Esophagus squamous epithelium (tissue), 5 donors: ENCODE data around the gene PLEKHM3. TPM values are rescaled to one million over a fixed set of nuclear protein-coding genes. Genes with fewer than 3 reads are reported as not detected.
A peak's percentile ranks its signal among the peaks of the same experiment; 100 is the strongest.

Experiments
- DNase-seq: peaks from one replicate; lab custom pipeline; 2025; lab: John Stamatoyannopoulos, UW
- H3K27ac ChIP-seq, 4 donors: fragments of 200-600 bp; sonication (generic); one replicate each; pipeline ENCODE4 v1.5.1; 2016 to 2019; ENCODE audit warnings: mild to moderate bottlenecking in 1 of 4
- H3K27me3 ChIP-seq, 4 donors: fragments of 200-600 bp; sonication (generic); 1 replicate in 3 of 4; 2 replicates in 1 of 4; pipeline versions ENCODE4 v1.5.1 to v1.6.0; 2017 to 2021; ENCODE audit warnings: antibody characterized with exemption in 1 of 4
- H3K36me3 ChIP-seq, 3 donors: fragments of 200-600 bp; sonication (generic); one replicate each; pipeline ENCODE4 v1.5.1; 2016 to 2019
- H3K4me1 ChIP-seq, 3 donors: fragments of 200-600 bp; sonication (generic); one replicate each; pipeline ENCODE4 v1.5.1; 2017 to 2019
- H3K4me3 ChIP-seq, 4 donors: fragments of 200-600 bp; sonication (generic); 1 replicate in 3 of 4; 2 replicates in 1 of 4; pipeline ENCODE4 v1.5.1; 2016 to 2019; ENCODE audit warnings: mild to moderate bottlenecking in 2 of 4, moderate library complexity in 1 of 4
- H3K9me3 ChIP-seq, 3 donors: fragments of 200-600 bp; sonication (generic); one replicate each; pipeline ENCODE4 v1.5.1; 2016 to 2019
- POLR2A ChIP-seq, 4 donors: fragments of 450-650 bp; IDR thresholded peaks; one replicate each; pipeline ENCODE4 v1.6.1; 2017; ENCODE audit warnings: antibody characterized with exemption in 4 of 4, mild to moderate bottlenecking in 4 of 4, moderate library complexity in 3 of 4
- WGBS, 2 donors: methylation state at CpG; one replicate each; pipeline ENCODE4 v1.1.5; 2018; 5-methylcytosine and 5-hydroxymethylcytosine counted together
- intact Hi-C: fragments of 100-400 bp; cut with DNase I; formaldehyde crosslinking; loops from one replicate; pipeline ENCODE4 v1.15.0; 2022
- total RNA-seq, 4 donors: library from RNA; depleted of rRNA; stranded (reverse); fragments of >200 nt; gene quantifications; one replicate each; pipeline ENCODE4 v1.1.0, GENCODE V29; 2016
- TF ChIP-seq, protein P1 (sequence below), 6 experiments: fragments of 450-650 bp in 4 of 6; fragments of 200-600 bp in 2 of 6; sonication (generic) in 2 of 6; IDR thresholded peaks; one replicate each; pipeline ENCODE4 v1.5.1; 2016 to 2019; ENCODE audit warnings: antibody characterized with exemption in 6 of 6, mild to moderate bottlenecking in 4 of 6, moderate library complexity in 4 of 6
- donor health status: DM: yes; HTN: yes; CAD: no.

The PLEKHM3 gene
- total RNA-seq, 4 donors from 2014 or later, result 3.7 to 19.3 (median 6.7) TPM

DNA sequence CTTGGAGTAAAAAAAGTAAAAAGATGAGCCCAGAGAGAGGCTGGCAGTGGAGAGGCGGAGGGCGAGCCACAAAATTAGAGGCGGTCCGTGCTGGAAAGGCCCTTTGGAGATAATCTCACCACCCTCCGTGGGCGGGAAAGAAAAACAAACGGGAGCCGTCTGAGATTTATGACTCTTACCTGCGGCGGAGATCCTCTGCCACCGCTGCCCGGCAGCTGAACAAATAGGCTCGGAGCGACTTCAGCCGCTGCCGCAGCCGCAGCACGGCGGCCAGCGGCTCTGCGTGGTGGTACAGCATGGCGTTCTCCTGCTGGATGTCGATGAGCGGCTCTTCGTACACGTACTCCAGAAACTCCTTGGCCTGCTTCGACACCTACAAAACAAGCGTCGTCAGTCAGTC is 94.6 kb downstream of the PLEKHM3 start:
- intact Hi-C loops, result no loop called here
- no peaks in the 10 kb centered on the region for H3K9me3 ChIP-seq
- WGBS, 2 donors, result 61 to 65% methylated on average over 15 to 23 of the region's 29 CpGs
- H3K36me3 ChIP-seq, result peaks cover 0 to 14% (median 0%) of the 10 kb centered on the region in 3 donors
- H3K27me3 ChIP-seq, result no peaks in the 10 kb centered on the region
- no peak for TF ChIP-seq POLR2A (IDR thresholded peaks at IDR 0.05)
- TF ChIP-seq, protein P1, sequence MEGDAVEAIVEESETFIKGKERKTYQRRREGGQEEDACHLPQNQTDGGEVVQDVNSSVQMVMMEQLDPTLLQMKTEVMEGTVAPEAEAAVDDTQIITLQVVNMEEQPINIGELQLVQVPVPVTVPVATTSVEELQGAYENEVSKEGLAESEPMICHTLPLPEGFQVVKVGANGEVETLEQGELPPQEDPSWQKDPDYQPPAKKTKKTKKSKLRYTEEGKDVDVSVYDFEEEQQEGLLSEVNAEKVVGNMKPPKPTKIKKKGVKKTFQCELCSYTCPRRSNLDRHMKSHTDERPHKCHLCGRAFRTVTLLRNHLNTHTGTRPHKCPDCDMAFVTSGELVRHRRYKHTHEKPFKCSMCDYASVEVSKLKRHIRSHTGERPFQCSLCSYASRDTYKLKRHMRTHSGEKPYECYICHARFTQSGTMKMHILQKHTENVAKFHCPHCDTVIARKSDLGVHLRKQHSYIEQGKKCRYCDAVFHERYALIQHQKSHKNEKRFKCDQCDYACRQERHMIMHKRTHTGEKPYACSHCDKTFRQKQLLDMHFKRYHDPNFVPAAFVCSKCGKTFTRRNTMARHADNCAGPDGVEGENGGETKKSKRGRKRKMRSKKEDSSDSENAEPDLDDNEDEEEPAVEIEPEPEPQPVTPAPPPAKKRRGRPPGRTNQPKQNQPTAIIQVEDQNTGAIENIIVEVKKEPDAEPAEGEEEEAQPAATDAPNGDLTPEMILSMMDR (IDR thresholded peaks at IDR 0.05), result no peak
- no peak overlapping the region for H3K27ac ChIP-seq
- H3K4me1 ChIP-seq, result peaks cover 0 to 9% (median 3%) of the 10 kb centered on the region in 3 donors
- H3K4me3 ChIP-seq, result peak overlapping the region in 1 of 4 donors; percentile 9
- DNase-seq, result no peak

DNA sequence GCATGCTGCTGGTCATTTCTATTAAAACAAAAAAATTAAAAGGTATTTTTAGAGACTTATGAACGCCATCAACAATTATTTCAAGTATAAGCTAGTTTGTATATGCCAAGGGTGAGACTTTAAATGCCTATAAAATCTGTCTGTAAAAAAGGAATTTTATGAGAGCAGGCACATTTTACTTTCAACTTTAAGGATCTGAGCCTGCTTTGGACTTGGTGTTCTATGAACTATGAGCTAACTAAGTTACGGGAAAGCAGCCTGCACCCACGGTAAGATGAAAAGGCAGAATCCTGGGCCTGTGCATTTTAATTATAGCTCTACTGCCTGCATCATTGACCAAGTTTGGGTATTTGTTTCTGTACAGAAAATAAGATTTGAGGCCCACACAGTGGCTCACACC is 95.4 kb downstream of the PLEKHM3 start:
- TF ChIP-seq, protein P1 (IDR thresholded peaks at IDR 0.05), result no peak
- TF ChIP-seq POLR2A (IDR thresholded peaks at IDR 0.05), result no peak
- Histone ChIP-seq H3K27ac (no peak overlapping the region), H3K27me3 (no peaks in the 10 kb centered on the region), H3K4me1 (peaks cover 0 to 13% (median 9%) of the 10 kb centered on the region in 3 donors), H3K36me3 (peaks cover 0 to 14% (median 0%) of the 10 kb centered on the region in 3 donors), H3K9me3 (no peaks in the 10 kb centered on the region), H3K4me3 (no peak overlapping the region)
- WGBS, 2 donors, result 87 to 93% methylated on average over 3 of the region's 3 CpGs
- DNase-seq, result no peak
- intact Hi-C loops, result no loop called here

DNA sequence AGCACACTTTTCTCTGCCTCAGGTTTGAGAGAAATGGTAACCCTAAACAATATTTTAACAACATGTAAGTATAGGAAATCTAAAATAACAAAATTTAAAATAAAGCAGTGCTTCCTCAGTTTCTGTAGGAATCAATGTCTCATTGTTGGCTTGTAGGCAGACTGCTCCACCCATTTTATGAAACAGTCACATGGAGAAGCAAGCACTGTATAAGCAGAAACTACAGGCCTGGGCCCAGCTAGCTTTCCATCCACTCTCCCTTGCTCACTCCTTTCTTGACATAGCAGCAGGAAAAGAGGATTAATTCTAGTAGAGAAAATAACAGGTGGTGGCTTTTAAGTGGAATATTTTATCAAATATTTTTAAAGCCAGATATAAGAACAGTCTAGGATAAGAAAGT is 97.2 kb downstream of the PLEKHM3 start:
- peaks cover 0 to 15% (median 0%) of the 10 kb centered on the region in 3 donors for H3K36me3 ChIP-seq
- intact Hi-C loops, result no loop called here
- TF ChIP-seq, protein P1 (IDR thresholded peaks at IDR 0.05), result no peak
- no peak for TF ChIP-seq POLR2A (IDR thresholded peaks at IDR 0.05)
- no peak overlapping the region for H3K4me3 ChIP-seq
- H3K27me3 ChIP-seq, result no peaks in the 10 kb centered on the region
- peaks cover 0 to 13% (median 9%) of the 10 kb centered on the region in 3 donors for H3K4me1 ChIP-seq
- no peaks in the 10 kb centered on the region for H3K9me3 ChIP-seq
- DNase-seq, result no peak
- H3K27ac ChIP-seq, result no peak overlapping the region

DNA sequence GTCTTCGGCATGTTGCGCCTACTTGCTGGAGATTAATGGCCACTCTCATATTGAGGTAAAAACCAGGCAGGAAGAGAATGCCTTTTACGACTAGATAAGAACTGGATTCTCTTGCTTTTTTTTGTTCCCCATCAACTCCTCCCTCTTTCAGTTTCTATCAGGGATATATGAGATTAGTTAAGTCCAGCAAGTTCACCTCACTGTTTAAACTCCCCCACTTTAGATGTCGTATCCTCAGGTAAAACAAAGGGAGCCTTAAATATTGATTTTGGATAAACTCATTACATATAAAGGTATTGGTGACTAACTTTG is 98.4 kb downstream of the PLEKHM3 start:
- Histone ChIP-seq H3K36me3 (peaks cover 0 to 19% (median 0%) of the 10 kb centered on the region in 3 donors), H3K9me3 (no peaks in the 10 kb centered on the region), H3K4me1 (peaks cover 0 to 13% (median 9%) of the 10 kb centered on the region in 3 donors), H3K4me3 (no peak overlapping the region), H3K27me3 (no peaks in the 10 kb centered on the region), H3K27ac (peak overlapping the region in 3 of 4 donors; percentile 3 to 84 (median 68))
- no peak for DNase-seq
- intact Hi-C loops, result no loop called here
- 80% methylated on average over 4 of the region's 4 CpGs for WGBS, 2 donors
- TF ChIP-seq, protein P1 (IDR thresholded peaks at IDR 0.05), result no peak
- TF ChIP-seq POLR2A (IDR thresholded peaks at IDR 0.05), result no peak

DNA sequence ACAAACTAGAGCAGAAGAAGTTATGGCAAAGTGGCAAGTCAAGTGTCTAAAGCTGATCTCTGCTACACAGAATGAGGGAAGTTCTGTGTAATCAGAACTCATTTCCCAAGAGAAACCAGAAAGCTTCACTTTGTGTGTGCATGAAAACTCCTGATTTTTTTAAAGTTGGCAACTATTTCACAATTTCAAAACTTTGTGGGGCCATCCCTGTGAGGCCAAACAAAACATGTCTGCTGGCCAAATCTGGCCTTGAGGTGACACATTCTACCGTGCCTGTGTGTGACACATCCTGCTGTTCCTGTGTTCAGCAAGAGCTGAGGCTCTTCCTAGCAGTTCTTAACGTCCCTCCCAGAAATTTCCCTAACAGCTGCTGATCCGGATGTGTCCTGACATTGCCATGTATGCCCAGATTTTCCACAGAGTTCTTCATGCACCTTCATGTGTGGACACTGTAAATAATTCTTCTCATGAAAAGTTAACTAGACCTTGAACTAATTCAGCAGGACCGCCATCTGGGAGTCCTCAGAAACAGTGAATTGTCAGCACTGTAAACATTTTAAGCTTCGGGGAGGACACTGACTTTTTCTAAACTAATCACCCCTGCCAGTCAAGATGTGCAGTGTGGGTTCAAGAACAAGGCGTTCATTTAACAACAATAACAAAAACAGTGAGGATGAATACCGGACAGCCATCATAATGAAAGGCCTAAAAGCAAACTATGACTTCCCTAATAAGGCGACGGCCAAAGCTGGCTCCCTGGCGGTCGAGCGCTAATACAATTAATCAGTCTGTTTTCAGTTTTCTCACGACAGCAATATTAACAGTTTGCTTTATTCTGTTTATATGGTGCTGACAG is 99.0 kb downstream of the PLEKHM3 start:
- no peak for TF ChIP-seq POLR2A (IDR thresholded peaks at IDR 0.05)
- TF ChIP-seq, protein P1 (IDR thresholded peaks at IDR 0.05), result no peak
- no peaks in the 10 kb centered on the region for H3K27me3 ChIP-seq
- H3K4me3 ChIP-seq, result no peak overlapping the region
- intact Hi-C loops, result no loop called here
- no peak for DNase-seq
- 48 to 84% methylated on average over 12 to 13 of the region's 13 CpGs for WGBS, 2 donors
- no peaks in the 10 kb centered on the region for H3K9me3 ChIP-seq
- H3K4me1 ChIP-seq, result peaks cover 0 to 13% (median 9%) of the 10 kb centered on the region in 3 donors
- peak overlapping the region in 3 of 4 donors; percentile 55 to 84 (median 68) for H3K27ac ChIP-seq
- peaks cover 0 to 19% (median 0%) of the 10 kb centered on the region in 3 donors for H3K36me3 ChIP-seq
